CD14-positive monocyte (primary cell): ENCODE data around the gene NRXN3. TPM values are rescaled to one million over a fixed set of nuclear protein-coding genes. Genes with fewer than 3 reads are reported as not detected.

Experiments
- DNase-seq, 3 donors: peaks; one replicate each; pipeline ENCODE4 v3.0.0-alpha.2; 2011 to 2022
- H2AFZ ChIP-seq: 2 replicates; pipeline ENCODE4 v1.6.0; 2012; ENCODE audit warnings: mild to moderate bottlenecking, low read depth, low read length, inconsistent platforms; ENCODE audit not compliant: insufficient read depth, poor library complexity, severe bottlenecking
- H3K27ac ChIP-seq, 2 donors: 1 replicate in 1 of 2; 2 replicates in 1 of 2; pipeline ENCODE4 v1.5.1; 2012 to 2013; ENCODE audit warnings: low read length in 2 of 2, control low read depth in 1 of 2, inconsistent platforms in 1 of 2, low read depth in 1 of 2, mild to moderate bottlenecking in 1 of 2
- H3K27me3 ChIP-seq, 2 donors: one replicate each; pipeline versions ENCODE4 v1.6.0 to v1.6.1; 2011 to 2013; ENCODE audit warnings: low read length in 2 of 2; ENCODE audit not compliant: control insufficient read depth in 2 of 2, insufficient read depth in 2 of 2
- H3K36me3 ChIP-seq, 2 donors: replicated peaks in 1 of 2; 1 replicate in 1 of 2; 2 replicates in 1 of 2; pipeline versions ENCODE4 v1.5.1 to v1.6.1; 2012 to 2013; ENCODE audit warnings: low read length in 2 of 2, control low read depth in 1 of 2, inconsistent platforms in 1 of 2, mild to moderate bottlenecking in 1 of 2; ENCODE audit not compliant: insufficient read depth in 2 of 2, control insufficient read depth in 1 of 2
- H3K4me1 ChIP-seq, 2 donors: 1 replicate in 1 of 2; 2 replicates in 1 of 2; pipeline versions ENCODE4 v1.5.1 to v1.6.1; 2012 to 2013; ENCODE audit warnings: low read length in 2 of 2, control low read depth in 1 of 2, inconsistent platforms in 1 of 2, mild to moderate bottlenecking in 1 of 2, moderate library complexity in 1 of 2; ENCODE audit not compliant: insufficient read depth in 2 of 2, control insufficient read depth in 1 of 2
- H3K4me2 ChIP-seq: replicated peaks from 2 replicates; pipeline ENCODE3; 2012; ENCODE audit warnings: low read length, moderate library complexity, mild to moderate bottlenecking; ENCODE audit not compliant: poor library complexity, severe bottlenecking; ENCODE audit errors: extremely low read depth
- H3K4me3 ChIP-seq, 3 experiments: fragments of 200-600 bp in 1 of 3; sonication (generic) in 1 of 3; replicated peaks in 1 of 3; 1 replicate in 2 of 3; 2 replicates in 1 of 3; pipeline ENCODE4 v1.5.1; 2011 to 2013; ENCODE audit warnings: low read length in 3 of 3, mild to moderate bottlenecking in 3 of 3, control low read depth in 2 of 3, low read depth in 2 of 3, inconsistent platforms in 1 of 3, moderate library complexity in 1 of 3
- H3K79me2 ChIP-seq: 2 replicates; pipeline ENCODE4 v1.6.0; 2012; ENCODE audit warnings: mild to moderate bottlenecking, control low read depth, inconsistent platforms, low read length, moderate library complexity; ENCODE audit not compliant: insufficient read depth
- H3K9ac ChIP-seq: 2 replicates; pipeline ENCODE4 v1.6.0; 2017; ENCODE audit warnings: low read length, mild to moderate bottlenecking; ENCODE audit not compliant: insufficient read depth, poor library complexity, severe bottlenecking
- H3K9me3 ChIP-seq, 2 donors: replicated peaks in 1 of 2; 1 replicate in 1 of 2; 2 replicates in 1 of 2; pipeline versions ENCODE4 v1.5.1 to v1.6.1; 2012 to 2013; ENCODE audit warnings: low read length in 2 of 2, control low read depth in 1 of 2; ENCODE audit not compliant: control insufficient read depth in 1 of 2, insufficient read depth in 1 of 2
- H4K20me1 ChIP-seq: 2 replicates; pipeline ENCODE4 v1.6.0; 2012; ENCODE audit warnings: mild to moderate bottlenecking, low read length, control low read depth, moderate library complexity; ENCODE audit not compliant: insufficient read depth
- H3K27ac Mint-ChIP-seq, 7 donors: one replicate each; pipeline ENCODE4 v1.8.0; 2020; ENCODE audit warnings: mild to moderate bottlenecking in 7 of 7, mixed read lengths in 7 of 7, moderate library complexity in 6 of 7, inconsistent platforms in 2 of 7
- H3K27me3 Mint-ChIP-seq, 3 donors: one replicate each; pipeline ENCODE4 v1.8.0; 2021 to 2022; ENCODE audit warnings: low read depth in 3 of 3, mild to moderate bottlenecking in 3 of 3, mixed read lengths in 3 of 3, moderate library complexity in 3 of 3, inconsistent platforms in 1 of 3
- H3K36me3 Mint-ChIP-seq, 2 donors: one replicate each; pipeline ENCODE4 v1.8.0; 2020; ENCODE audit warnings: mixed read lengths in 2 of 2, inconsistent platforms in 1 of 2, mild to moderate bottlenecking in 1 of 2
- H3K4me1 Mint-ChIP-seq: one replicate; pipeline ENCODE4 v1.8.0; 2020; ENCODE audit warnings: mild to moderate bottlenecking, mixed read lengths
- H3K4me3 Mint-ChIP-seq, 2 donors: one replicate each; pipeline ENCODE4 v1.8.0; 2020; ENCODE audit warnings: mild to moderate bottlenecking in 2 of 2, mixed read lengths in 2 of 2, moderate library complexity in 1 of 2
- H3K9me3 Mint-ChIP-seq, 7 donors: one replicate each; pipeline ENCODE4 v1.8.0; 2020 to 2022; ENCODE audit warnings: mixed read lengths in 7 of 7, mild to moderate bottlenecking in 6 of 7, moderate library complexity in 6 of 7, inconsistent platforms in 2 of 7
- CTCF ChIP-seq: fragments of 200-600 bp; IDR thresholded peaks from one replicate; pipeline ENCODE4 v1.8.0; 2022; ENCODE audit warnings: antibody characterized with exemption, mild to moderate bottlenecking
- WGBS: methylation state at CpG from one replicate; pipeline ENCODE4 v1.1.5; 2013; ENCODE audit warnings: missing lambda C conversion rate; ENCODE audit not compliant: insufficient coverage; 5-methylcytosine and 5-hydroxymethylcytosine counted together
- intact Hi-C, 2 donors: fragments of 100-400 bp; cut with micrococcal nuclease; formaldehyde crosslinking; loops; one replicate each; pipeline versions ENCODE4 v1.15.0 to v1.15.1; 2023
- polyA plus RNA-seq, 3 donors: library from polyadenylated mRNA; depleted of rRNA in 1 of 3; unstranded in 2 of 3; stranded (reverse) in 1 of 3; fragments of 300-500 nt in 2 of 3; fragments of >200 nt in 1 of 3; fragmentation: Illumina TruSeq in 2 of 3; gene quantifications; 1 replicate in 2 of 3; 2 replicates in 1 of 3; pipeline ENCODE4 v1.2.3, GENCODE V29; 2012 to 2021

Gene NRXN3
- polyA plus RNA-seq, 3 donors, result not detected

GRCh38 chr14:78835909-78836308 is 665.7 kb downstream of the NRXN3 start:
- no peak overlapping the region for H3K9ac ChIP-seq
- H3K4me3 ChIP-seq, result no peak overlapping the region
- no peak overlapping the region for H2AFZ ChIP-seq
- no peak for TF ChIP-seq CTCF
- H3K79me2 ChIP-seq, result no peaks in the 10 kb centered on the region
- H3K4me1 Mint-ChIP-seq, result no peaks in the 10 kb centered on the region
- H4K20me1 ChIP-seq, result no peaks in the 10 kb centered on the region
- H3K27me3 ChIP-seq, result no peaks in the 10 kb centered on the region
- H3K36me3 ChIP-seq, result no peaks in the 10 kb centered on the region
- H3K27ac ChIP-seq, result no peak overlapping the region
- H3K27ac Mint-ChIP-seq, result no peak overlapping the region
- H3K36me3 Mint-ChIP-seq, result no peaks in the 10 kb centered on the region
- intact Hi-C loops, result no loop called here
- no peak overlapping the region for H3K4me2 ChIP-seq
- H3K4me3 Mint-ChIP-seq, result no peak overlapping the region
- DNase-seq, result no peak
- no peaks in the 10 kb centered on the region for H3K9me3 ChIP-seq
- no peaks in the 10 kb centered on the region for H3K4me1 ChIP-seq
- H3K9me3 Mint-ChIP-seq, result no peaks in the 10 kb centered on the region
- no CpG with 5 or more reads among the region's 1 CpG for WGBS
- H3K27me3 Mint-ChIP-seq, result peaks cover 0 to 3% (median 0%) of the 10 kb centered on the region in 3 donors

GRCh38 chr14:78836777-78837176 is 666.6 kb downstream of the NRXN3 start:
- Histone ChIP-seq H3K27me3 (no peaks in the 10 kb centered on the region), H3K4me1 (no peaks in the 10 kb centered on the region), H3K36me3 (no peaks in the 10 kb centered on the region), H3K4me3 (no peak overlapping the region), H4K20me1 (no peaks in the 10 kb centered on the region), H3K9me3 (no peaks in the 10 kb centered on the region), H2AFZ (no peak overlapping the region), H3K27ac (no peak overlapping the region), H3K9ac (no peak overlapping the region), H3K79me2 (no peaks in the 10 kb centered on the region), H3K4me2 (no peak overlapping the region)
- no peaks in the 10 kb centered on the region for H3K36me3 Mint-ChIP-seq
- no peaks in the 10 kb centered on the region for H3K9me3 Mint-ChIP-seq
- H3K27ac Mint-ChIP-seq, result no peak overlapping the region
- H3K27me3 Mint-ChIP-seq, result peaks cover 0 to 2% (median 0%) of the 10 kb centered on the region in 3 donors
- intact Hi-C loops, result no loop called here
- TF ChIP-seq CTCF, result no peak
- DNase-seq, result no peak
- no CpG with 5 or more reads among the region's 4 CpGs for WGBS
- no peaks in the 10 kb centered on the region for H3K4me1 Mint-ChIP-seq
- H3K4me3 Mint-ChIP-seq, result no peak overlapping the region
